Activated naive CD8-positive, alpha-beta T cell treated with anti-CD3 and anti-CD28 coated beads for 36 hours (primary cell): ENCODE data around the gene TMEM131L. TPM values are rescaled to one million over a fixed set of nuclear protein-coding genes. Genes with fewer than 3 reads are reported as not detected.

ENCODE experiments used
- DNase-seq: peaks from one replicate; pipeline ENCODE4 v3.0.0; 2021
- H3K27ac Mint-ChIP-seq: one replicate; pipeline ENCODE4 v1.8.0; 2022; ENCODE audit warnings: mild to moderate bottlenecking, moderate library complexity, mixed read lengths
- H3K27me3 Mint-ChIP-seq: one replicate; pipeline ENCODE4 v1.8.0; 2022; ENCODE audit warnings: mild to moderate bottlenecking, mixed read lengths
- H3K36me3 Mint-ChIP-seq: one replicate; pipeline ENCODE4 v1.8.0; 2021; ENCODE audit warnings: mild to moderate bottlenecking, mixed read lengths
- H3K4me1 Mint-ChIP-seq: one replicate; pipeline ENCODE4 v1.8.0; 2021; ENCODE audit warnings: mixed read lengths
- H3K4me3 Mint-ChIP-seq: one replicate; pipeline ENCODE4 v1.8.0; 2022; ENCODE audit warnings: mild to moderate bottlenecking, moderate library complexity, mixed read lengths
- H3K9me3 Mint-ChIP-seq: one replicate; pipeline ENCODE4 v1.8.0; 2022; ENCODE audit warnings: mixed read lengths
- total RNA-seq, 2 experiments: library from RNA; stranded (reverse); gene quantifications; one replicate each; pipeline ENCODE4 v1.2.3, GENCODE V29; 2021

The TMEM131L gene
- total RNA-seq, 2 experiments from 2014 or later, result 45.4 to 48.1 TPM

- DNase-seq, result no peak
- Mint-ChIP-seq H3K27ac (no peak overlapping the region), H3K9me3 (peaks cover 17% of the 10 kb centered on the region), H3K4me3 (no peak overlapping the region), H3K4me1 (no peaks in the 10 kb centered on the region), H3K27me3 (peaks cover 11% of the 10 kb centered on the region), H3K36me3 (peaks cover 2% of the 10 kb centered on the region)
Observed at GRCh38 chr4:153676984-153677383, 210.8 kb downstream of the TMEM131L start.

- peaks cover 17% of the 10 kb centered on the region for H3K9me3 Mint-ChIP-seq
- peaks cover 27% of the 10 kb centered on the region for H3K27me3 Mint-ChIP-seq
- peaks cover 2% of the 10 kb centered on the region for H3K4me1 Mint-ChIP-seq
- no peak overlapping the region for H3K4me3 Mint-ChIP-seq
- H3K27ac Mint-ChIP-seq, result no peak overlapping the region
- no peak for DNase-seq
- H3K36me3 Mint-ChIP-seq, result peaks cover 2% of the 10 kb centered on the region
Observed at GRCh38 chr4:153679486-153679885, 213.3 kb downstream of the TMEM131L start.

- H3K27me3 Mint-ChIP-seq, result peaks cover 28% of the 10 kb centered on the region
- H3K4me3 Mint-ChIP-seq, result peak overlapping the region; percentile 55
- peaks cover 7% of the 10 kb centered on the region for H3K36me3 Mint-ChIP-seq
- peaks cover 9% of the 10 kb centered on the region for H3K4me1 Mint-ChIP-seq
- H3K27ac Mint-ChIP-seq, result no peak overlapping the region
- DNase-seq, result no peak
- H3K9me3 Mint-ChIP-seq, result peaks cover 10% of the 10 kb centered on the region
Observed at GRCh38 chr4:153683763-153684181, 217.6 kb downstream of the TMEM131L start.

GRCh38 chr4:153684182-153684970, 218.2 kb downstream of the TMEM131L start, which contains the start of gene TLR2:
Gene TLR2, plus strand, starts transcription at chr4:153684280. Its CDS starts 18,628 bp downstream, at chr4:153702908.
- H3K36me3 Mint-ChIP-seq, result peaks cover 11% of the 10 kb centered on the region
- peak within 1 kb of the TSS; percentile 77 for H3K4me3 Mint-ChIP-seq
- no peak within 1 kb of the TSS for H3K27ac Mint-ChIP-seq
- peak; percentile 67 for DNase-seq
- H3K4me1 Mint-ChIP-seq, result peaks cover 9% of the 10 kb centered on the region
- H3K27me3 Mint-ChIP-seq, result peaks cover 28% of the 10 kb centered on the region
- peaks cover 15% of the 10 kb centered on the region for H3K9me3 Mint-ChIP-seq

- Mint-ChIP-seq H3K4me1 (peaks cover 9% of the 10 kb centered on the region), H3K4me3 (peak overlapping the region; percentile 77), H3K36me3 (peaks cover 17% of the 10 kb centered on the region), H3K27ac (no peak overlapping the region), H3K27me3 (peaks cover 28% of the 10 kb centered on the region), H3K9me3 (peaks cover 16% of the 10 kb centered on the region)
- DNase-seq, result peak; percentile 2
Observed at GRCh38 chr4:153684971-153685371, 218.8 kb downstream of the TMEM131L start.

Other genes with a start within 250 kb of the TMEM131L start
- gene MND1, start 121.7 kb upstream of the TMEM131L start, total RNA-seq, result 10 to 100 TPM; 42.8 to 45.3 TPM
- 1 to 10 TPM; 1.1 to 1.2 TPM for gene TLR2, start 217.9 kb downstream of the TMEM131L start, total RNA-seq